Ovary (tissue), 3 donors: Measurements from ENCODE around the gene GPR75.

ENCODE experiments used
- CTCF ChIP-seq, 3 donors: fragments of 450-650 bp in 2 of 3; fragments of 200-600 bp in 1 of 3; IDR thresholded peaks; one replicate each; pipeline versions ENCODE4 v1.5.1 to v1.8.0; 2016 to 2022; ENCODE audit warnings: antibody characterized with exemption in 3 of 3, mild to moderate bottlenecking in 1 of 3
- EP300 ChIP-seq: sonication (generic); formaldehyde crosslinking; IDR thresholded peaks from one replicate; pipeline ENCODE4 v1.6.1; 2017; ENCODE audit warnings: antibody characterized with exemption
- POLR2A ChIP-seq: fragments of 450-650 bp; IDR thresholded peaks from one replicate; pipeline ENCODE4 v1.6.1; 2017; ENCODE audit warnings: antibody characterized with exemption, mild to moderate bottlenecking, moderate library complexity
- donor health status: DM: no; HTN: no; CAD: no.

DNA sequence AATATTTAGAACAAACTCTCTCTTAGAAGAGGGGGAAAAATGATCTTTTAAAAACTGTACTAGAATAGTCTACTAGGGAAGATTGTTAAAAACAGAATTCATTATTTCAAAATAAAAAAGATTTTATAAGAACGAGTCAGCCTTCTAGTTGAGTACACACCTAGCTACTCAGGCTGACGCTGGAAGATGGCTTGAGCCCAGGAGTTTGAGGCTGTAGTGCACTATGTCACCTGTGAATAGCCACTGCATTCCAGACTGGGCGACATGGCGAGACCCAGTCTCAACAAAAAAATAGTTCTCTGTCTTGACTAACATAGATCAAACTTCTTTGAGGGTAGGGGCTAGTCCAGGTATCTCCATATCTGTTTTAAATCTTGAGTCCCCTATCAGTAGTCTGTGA, 39.1 kb downstream of the GPR75 start:
- TF ChIP-seq CTCF (IDR thresholded peaks at IDR 0.05) (no peak), POLR2A (no peak), EP300 (no peak)
